ENCODE results near the gene MCMBP. TPM values are rescaled to one million over a fixed set of nuclear protein-coding genes. Genes with fewer than 3 reads are reported as not detected.

Gene MCMBP
- total RNA-seq, 2 experiments from 2014 or later: 53.8 to 77.5 TPM

- H3K9me3 ChIP-seq (ENCODE audit: low read length): peaks cover 22% of the 10 kb centered on the region; the same call in 1 of the 2 replicates
- no peak overlapping the region for H3K4me2 ChIP-seq (ENCODE audit: low read length)
- intact Hi-C loops (cut with micrococcal nuclease; ENCODE audit: unreplicated experiment): no loop called here
- H3K4me3 ChIP-seq (ENCODE audit: low read depth, low read length, poor library complexity, severe bottlenecking): no peak overlapping the region
- peaks cover 60% of the 10 kb centered on the region for H3K36me3 ChIP-seq (ENCODE audit: insufficient read depth, low read length)
- no TSS peak for BruUV-seq (replicated peaks)
- CTCF ChIA-PET (ENCODE audit: unreplicated experiment): no interaction called here
- no peak overlapping the region for H2AFZ ChIP-seq (ENCODE audit: low read length)
- POLR2A ChIA-PET: interaction anchor here (0.7 to 2.8 kb wide), 3 partner anchors 11 to 62 kb away, joined by 3 to 10 read pairs (median 3); partner anchors contain the start of gene MCMBP
- peaks cover 99% of the 10 kb centered on the region for H3K79me2 ChIP-seq (ENCODE audit: insufficient read depth, low read depth, low read length)
- peaks cover 38% of the 10 kb centered on the region for H4K20me1 ChIP-seq (ENCODE audit: insufficient read depth, low read length)
- H3K27ac ChIP-seq (ENCODE audit: low read depth, low read length, poor library complexity, severe bottlenecking): no peak overlapping the region
- no peaks in the 10 kb centered on the region for H3K9me2 ChIP-seq (ENCODE audit: insufficient read depth, low read length)
- H3K4me1 ChIP-seq (ENCODE audit: insufficient read depth, low read length, poor library complexity, severe bottlenecking): peaks cover 38% of the 10 kb centered on the region
- no peak for TF ChIP-seq CTCF (conservative IDR thresholded peaks at IDR 0.05; ENCODE audit: low read length)
- no peak for TF ChIP-seq EZH2phosphoT487 (IDR thresholded peaks at IDR 0.05; ENCODE audit: borderline replicate concordance, low read depth, low read length)
- DNase-seq (ENCODE audit: low spot score): no peak
These were observed 10.1 kb downstream of the MCMBP start for GRCh38 chr10:119862524-119862923.

- Histone ChIP-seq H3K36me3 (ENCODE audit: insufficient read depth, low read length) (peaks cover 69% of the 10 kb centered on the region), H3K4me1 (ENCODE audit: insufficient read depth, low read length, poor library complexity, severe bottlenecking) (peaks cover 38% of the 10 kb centered on the region), H3K4me2 (ENCODE audit: low read length) (0 out of 2 replicates have a peak overlapping the region, but pooled peaks have one; percentile 4), H3K4me3 (ENCODE audit: low read depth, low read length, poor library complexity, severe bottlenecking) (no peak overlapping the region), H2AFZ (ENCODE audit: low read length) (no peak overlapping the region), H3K9me2 (ENCODE audit: insufficient read depth, low read length) (no peaks in the 10 kb centered on the region), H3K9me3 (ENCODE audit: low read length) (peaks cover 22% of the 10 kb centered on the region; the same call in 1 of the 2 replicates), H4K20me1 (ENCODE audit: insufficient read depth, low read length) (peaks cover 35% of the 10 kb centered on the region), H3K27ac (ENCODE audit: low read depth, low read length, poor library complexity, severe bottlenecking) (no peak overlapping the region), H3K79me2 (ENCODE audit: insufficient read depth, low read depth, low read length) (peaks cover 88% of the 10 kb centered on the region)
- TF ChIP-seq CTCF (conservative IDR thresholded peaks at IDR 0.05; ENCODE audit: low read length) (no peak), EZH2phosphoT487 (IDR thresholded peaks at IDR 0.05; ENCODE audit: borderline replicate concordance, low read depth, low read length) (no peak)
- POLR2A ChIA-PET: interaction anchor here (1.4 to 2.8 kb wide), 3 partner anchors 11 to 110 kb away, joined by 3 to 11 read pairs (median 10); partner anchors contain the start of gene MCMBP
- intact Hi-C loops (cut with micrococcal nuclease; ENCODE audit: unreplicated experiment): no loop called here
- no TSS peak for BruUV-seq (replicated peaks)
- CTCF ChIA-PET (ENCODE audit: unreplicated experiment): interaction anchor here (0.9 kb wide), 1 partner anchor 9 kb away, joined by 3 read pairs; no protein-coding TSS in a partner anchor
- no peak for DNase-seq (ENCODE audit: low spot score)
These were observed 11.6 kb downstream of the MCMBP start for GRCh38 chr10:119860866-119861607.
